Measurements from ENCODE around the gene FIBIN. TPM values are rescaled to one million over a fixed set of nuclear protein-coding genes. Genes with fewer than 3 reads are reported as not detected.
A peak's percentile ranks its signal among the peaks of the same experiment; 100 is the strongest.
"Not testable (repeated sequence)": the region's sequence is repeated elsewhere in the genome, so short reads cannot be mapped to it uniquely, and the experiment has no call there.

The FIBIN gene
- total RNA-seq, 1 donor from 2014 or later = 42.8 TPM

DNA sequence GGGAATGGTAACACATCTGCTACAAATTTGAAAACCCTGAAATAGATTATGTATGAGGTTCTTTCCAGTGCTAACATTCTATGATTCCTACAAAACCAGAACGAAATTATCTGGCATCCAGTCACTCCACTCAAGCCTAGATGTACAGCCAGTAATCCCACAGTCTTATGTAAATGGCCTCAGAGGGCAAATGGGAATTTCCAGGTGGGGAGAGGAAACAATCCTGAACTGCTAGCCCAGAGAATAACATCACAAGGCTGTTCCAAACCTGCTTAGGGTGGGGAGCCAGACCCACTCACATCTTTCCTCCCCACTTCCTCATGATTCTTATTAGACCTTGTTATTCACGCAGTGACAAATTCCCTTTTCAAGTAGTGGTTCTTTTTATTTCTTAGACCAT lies 3.5 kb downstream of the FIBIN start:
- Histone ChIP-seq H3K36me3 (ENCODE audit: control insufficient read depth in 3 of 3, insufficient read depth in 3 of 3, low read length in 3 of 3) (no peaks in the 10 kb centered on the region), H3K9ac (ENCODE audit: low read depth in 1 of 3, low read length in 3 of 3) (no peak overlapping the region), H3K27ac (ENCODE audit: low read depth, low read length) (no peak overlapping the region), H3K4me1 (ENCODE audit: control insufficient read depth in 3 of 3, insufficient read depth in 3 of 3, low read length in 3 of 3) (peaks cover 0 to 6% (median 5%) of the 10 kb centered on the region in 3 donors), H3K9me3 (ENCODE audit: control insufficient read depth in 3 of 3, low read length in 3 of 3) (no peaks in the 10 kb centered on the region), H3K27me3 (ENCODE audit: control insufficient read depth in 3 of 3, insufficient read depth in 3 of 3, low read length in 3 of 3) (no peaks in the 10 kb centered on the region), H3K4me3 (ENCODE audit: low read length in 3 of 3) (no peak overlapping the region)

DNA sequence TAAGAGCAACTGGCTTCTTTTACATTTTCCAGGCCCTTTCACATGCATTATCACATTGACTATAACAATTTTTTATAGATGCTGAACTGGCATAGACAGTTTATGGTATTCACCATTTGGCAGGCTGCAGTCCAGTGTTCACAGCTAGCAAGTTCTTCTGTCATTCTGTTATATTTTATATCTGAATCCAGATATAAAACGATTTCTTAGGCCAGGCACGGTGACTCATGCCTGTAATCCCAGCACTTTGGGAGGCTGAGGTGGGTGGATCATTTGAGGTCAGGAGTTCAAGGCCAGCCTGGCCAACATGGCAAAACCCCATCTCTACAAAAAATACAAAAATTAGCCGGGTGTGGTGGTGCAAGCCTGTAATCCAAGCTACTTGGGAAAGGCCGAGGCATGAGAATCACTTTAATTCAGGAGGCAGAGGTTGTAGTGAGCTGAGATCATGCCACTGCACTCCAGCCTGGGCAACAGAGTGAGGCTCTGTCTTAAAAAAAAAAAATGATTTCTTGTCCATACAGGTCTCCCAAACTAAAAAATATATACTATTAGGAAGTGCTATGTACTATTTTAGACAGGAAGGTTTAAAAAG lies 7.3 kb downstream of the FIBIN start:
- H3K4me3 ChIP-seq (ENCODE audit: low read length in 3 of 3); H3K27me3 ChIP-seq (ENCODE audit: control insufficient read depth in 3 of 3, insufficient read depth in 3 of 3, low read length in 3 of 3); H3K36me3 ChIP-seq (ENCODE audit: control insufficient read depth in 3 of 3, insufficient read depth in 3 of 3, low read length in 3 of 3); H3K9ac ChIP-seq (ENCODE audit: low read depth in 1 of 3, low read length in 3 of 3); H3K4me1 ChIP-seq (ENCODE audit: control insufficient read depth in 3 of 3, insufficient read depth in 3 of 3, low read length in 3 of 3); H3K27ac ChIP-seq (ENCODE audit: low read depth, low read length); H3K9me3 ChIP-seq (ENCODE audit: control insufficient read depth in 3 of 3, low read length in 3 of 3): not testable (repeated sequence)

DNA sequence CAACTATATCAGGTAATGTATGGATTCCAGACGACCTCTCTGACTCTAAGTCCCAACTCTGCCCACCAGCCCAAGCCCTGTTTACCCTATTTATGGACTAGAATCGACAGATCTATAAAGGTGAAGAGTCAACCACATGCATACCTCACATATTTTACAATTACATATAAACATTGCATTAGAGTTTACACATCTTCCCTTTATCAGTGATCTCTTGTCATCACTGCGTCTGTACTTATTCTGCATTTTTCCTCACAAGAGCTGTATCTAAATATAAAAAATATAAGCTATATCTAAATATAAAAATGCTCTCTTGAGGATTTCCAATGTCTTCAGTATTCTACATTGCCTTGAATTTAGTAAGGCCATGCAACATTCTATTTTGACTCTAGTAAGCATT lies 8.5 kb downstream of the FIBIN start:
- no peak overlapping the region for H3K4me3 ChIP-seq (ENCODE audit: low read length in 3 of 3)
- H3K27ac ChIP-seq (ENCODE audit: low read depth, low read length) = no peak overlapping the region
- no peaks in the 10 kb centered on the region for H3K27me3 ChIP-seq (ENCODE audit: control insufficient read depth in 3 of 3, insufficient read depth in 3 of 3, low read length in 3 of 3)
- H3K9me3 ChIP-seq (ENCODE audit: control insufficient read depth in 3 of 3, low read length in 3 of 3) = no peaks in the 10 kb centered on the region
- no peaks in the 10 kb centered on the region for H3K36me3 ChIP-seq (ENCODE audit: control insufficient read depth in 3 of 3, insufficient read depth in 3 of 3, low read length in 3 of 3)
- H3K9ac ChIP-seq (ENCODE audit: low read depth in 1 of 3, low read length in 3 of 3) = no peak overlapping the region
- H3K4me1 ChIP-seq (ENCODE audit: control insufficient read depth in 3 of 3, insufficient read depth in 3 of 3, low read length in 3 of 3) = no peaks in the 10 kb centered on the region

DNA sequence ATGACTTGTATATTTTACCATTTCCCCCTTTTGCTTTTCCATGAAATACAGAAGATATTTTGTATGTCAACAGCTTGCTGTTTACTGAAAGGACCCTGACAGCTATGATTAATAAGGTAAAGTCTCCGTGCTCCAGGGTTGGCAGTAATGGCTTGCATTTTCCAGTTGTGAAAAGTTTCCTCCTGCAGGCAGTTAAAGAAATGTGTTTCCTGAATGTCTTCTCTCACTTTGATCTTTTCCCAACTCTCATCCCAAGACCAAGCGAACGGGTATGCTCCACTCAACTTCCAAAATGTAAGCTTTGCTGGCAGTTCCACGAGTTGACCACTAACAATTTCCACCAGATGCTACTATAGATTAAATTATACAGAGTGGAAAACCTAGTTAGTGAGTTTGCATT lies 8.9 kb downstream of the FIBIN start:
- Histone ChIP-seq H3K9me3 (ENCODE audit: control insufficient read depth in 3 of 3, low read length in 3 of 3) (no peaks in the 10 kb centered on the region), H3K4me1 (ENCODE audit: control insufficient read depth in 3 of 3, insufficient read depth in 3 of 3, low read length in 3 of 3) (no peaks in the 10 kb centered on the region), H3K4me3 (ENCODE audit: low read length in 3 of 3) (no peak overlapping the region), H3K36me3 (ENCODE audit: control insufficient read depth in 3 of 3, insufficient read depth in 3 of 3, low read length in 3 of 3) (no peaks in the 10 kb centered on the region), H3K27me3 (ENCODE audit: control insufficient read depth in 3 of 3, insufficient read depth in 3 of 3, low read length in 3 of 3) (no peaks in the 10 kb centered on the region), H3K9ac (ENCODE audit: low read depth in 1 of 3, low read length in 3 of 3) (no peak overlapping the region), H3K27ac (ENCODE audit: low read depth, low read length) (no peak overlapping the region)

DNA sequence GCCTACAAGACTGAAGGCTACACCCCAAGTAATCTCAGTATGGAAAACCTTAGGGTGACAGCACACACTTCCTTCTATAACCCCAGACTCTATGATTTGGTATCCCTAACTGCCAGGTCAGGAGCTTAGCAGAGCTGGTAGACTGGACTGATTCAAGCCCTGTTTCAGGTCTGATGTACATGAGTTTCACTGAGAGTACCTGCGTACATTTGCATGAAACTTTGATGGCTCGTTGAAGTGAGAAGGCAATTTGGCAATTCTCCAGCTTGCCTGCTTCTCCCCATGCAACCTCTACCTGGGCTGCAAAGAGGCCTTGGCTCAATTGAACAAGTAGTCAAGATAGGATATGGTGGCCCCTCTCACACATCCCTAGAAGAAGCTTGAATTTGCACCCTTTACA lies 10.2 kb downstream of the FIBIN start:
- Histone ChIP-seq H3K36me3 (ENCODE audit: control insufficient read depth in 3 of 3, insufficient read depth in 3 of 3, low read length in 3 of 3) (no peaks in the 10 kb centered on the region), H3K27me3 (ENCODE audit: control insufficient read depth in 3 of 3, insufficient read depth in 3 of 3, low read length in 3 of 3) (no peaks in the 10 kb centered on the region), H3K27ac (ENCODE audit: low read depth, low read length) (no peak overlapping the region), H3K9ac (ENCODE audit: low read depth in 1 of 3, low read length in 3 of 3) (no peak overlapping the region), H3K4me1 (ENCODE audit: control insufficient read depth in 3 of 3, insufficient read depth in 3 of 3, low read length in 3 of 3) (no peaks in the 10 kb centered on the region), H3K9me3 (ENCODE audit: control insufficient read depth in 3 of 3, low read length in 3 of 3) (no peaks in the 10 kb centered on the region), H3K4me3 (ENCODE audit: low read length in 3 of 3) (no peak overlapping the region)

DNA sequence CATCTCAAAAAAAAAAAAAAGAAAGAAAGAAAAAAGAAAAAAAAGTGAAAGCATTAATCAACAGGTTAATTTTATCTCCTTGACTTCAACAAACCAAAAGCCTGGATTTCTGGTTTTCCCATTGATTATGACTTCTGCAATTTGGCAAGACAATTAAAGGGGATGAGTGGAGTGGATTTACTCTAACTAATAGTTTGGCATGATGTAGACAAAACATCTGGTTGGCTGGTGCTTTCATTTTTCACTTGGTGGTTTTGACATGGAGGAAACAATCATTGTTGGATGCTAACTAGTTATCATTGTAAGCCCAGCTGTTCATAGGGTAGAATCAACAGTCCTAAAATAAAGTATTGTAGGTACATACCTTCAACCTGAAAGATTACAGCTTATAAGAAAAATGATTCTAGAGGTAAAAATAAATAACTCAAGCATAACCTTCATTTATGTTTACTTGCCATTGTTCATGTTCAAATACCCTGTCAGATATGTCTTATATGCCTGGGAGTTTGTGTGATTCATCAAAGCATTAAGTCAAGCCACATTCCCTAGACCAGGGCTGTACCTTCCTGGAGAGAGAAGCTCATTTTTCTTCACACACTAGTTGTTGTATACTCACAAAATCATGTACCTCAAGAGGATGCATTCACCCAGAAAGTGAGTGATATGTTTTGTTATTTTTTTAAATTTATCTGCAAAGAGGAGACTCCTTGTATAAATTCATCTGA lies 15.1 kb downstream of the FIBIN start:
- H3K4me1 ChIP-seq (ENCODE audit: control insufficient read depth in 3 of 3, insufficient read depth in 3 of 3, low read length in 3 of 3) = no peaks in the 10 kb centered on the region

DNA sequence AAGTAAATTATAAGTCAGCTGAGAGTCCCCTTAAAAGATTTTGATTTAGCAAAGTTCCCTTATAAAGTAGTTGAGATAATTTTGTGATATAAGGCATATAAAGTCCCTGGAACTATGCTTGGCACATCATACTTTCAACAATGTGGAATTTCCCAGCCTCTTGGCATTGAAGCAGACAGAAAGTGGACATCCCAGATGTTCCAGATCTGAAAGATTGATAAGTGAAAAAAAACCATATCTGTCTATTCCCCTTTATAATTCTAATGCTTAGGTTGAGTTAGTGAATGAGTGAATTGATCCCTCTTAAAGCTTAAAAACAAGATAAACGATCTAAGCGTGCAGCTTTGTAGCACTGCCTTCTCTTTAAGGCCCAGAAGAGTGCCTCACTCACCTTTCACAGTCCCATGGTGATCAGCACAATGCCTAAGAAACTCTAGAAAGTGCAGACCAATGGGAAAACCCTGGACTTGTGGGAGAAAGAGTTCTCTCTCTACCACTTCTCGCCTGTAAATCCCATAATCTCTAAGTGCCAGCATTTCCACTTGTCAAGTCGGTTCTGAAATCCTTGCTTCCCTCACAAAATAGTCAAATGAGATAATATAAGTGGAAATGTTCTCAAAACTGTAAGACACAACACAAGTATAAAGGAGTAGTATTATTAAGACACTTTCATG lies 17.8 kb downstream of the FIBIN start:
- Histone ChIP-seq H3K4me1 (ENCODE audit: control insufficient read depth in 3 of 3, insufficient read depth in 3 of 3, low read length in 3 of 3) (no peaks in the 10 kb centered on the region), H3K9ac (ENCODE audit: low read depth in 1 of 3, low read length in 3 of 3) (no peak overlapping the region), H3K9me3 (ENCODE audit: control insufficient read depth in 3 of 3, low read length in 3 of 3) (no peaks in the 10 kb centered on the region), H3K36me3 (ENCODE audit: control insufficient read depth in 3 of 3, insufficient read depth in 3 of 3, low read length in 3 of 3) (no peaks in the 10 kb centered on the region), H3K4me3 (ENCODE audit: low read length in 3 of 3) (no peak overlapping the region), H3K27me3 (ENCODE audit: control insufficient read depth in 3 of 3, insufficient read depth in 3 of 3, low read length in 3 of 3) (no peaks in the 10 kb centered on the region), H3K27ac (ENCODE audit: low read depth, low read length) (peak overlapping the region; percentile 6)

More for the DNA sequence above, 15.1 kb downstream of the FIBIN start:
- Histone ChIP-seq H3K27me3 (ENCODE audit: control insufficient read depth in 3 of 3, insufficient read depth in 3 of 3, low read length in 3 of 3) (no peaks in the 10 kb centered on the region), H3K27ac (ENCODE audit: low read depth, low read length) (no peak overlapping the region), H3K9me3 (ENCODE audit: control insufficient read depth in 3 of 3, low read length in 3 of 3) (no peaks in the 10 kb centered on the region), H3K36me3 (ENCODE audit: control insufficient read depth in 3 of 3, insufficient read depth in 3 of 3, low read length in 3 of 3) (no peaks in the 10 kb centered on the region), H3K9ac (ENCODE audit: low read depth in 1 of 3, low read length in 3 of 3) (no peak overlapping the region), H3K4me3 (ENCODE audit: low read length in 3 of 3) (no peak overlapping the region)

DNA sequence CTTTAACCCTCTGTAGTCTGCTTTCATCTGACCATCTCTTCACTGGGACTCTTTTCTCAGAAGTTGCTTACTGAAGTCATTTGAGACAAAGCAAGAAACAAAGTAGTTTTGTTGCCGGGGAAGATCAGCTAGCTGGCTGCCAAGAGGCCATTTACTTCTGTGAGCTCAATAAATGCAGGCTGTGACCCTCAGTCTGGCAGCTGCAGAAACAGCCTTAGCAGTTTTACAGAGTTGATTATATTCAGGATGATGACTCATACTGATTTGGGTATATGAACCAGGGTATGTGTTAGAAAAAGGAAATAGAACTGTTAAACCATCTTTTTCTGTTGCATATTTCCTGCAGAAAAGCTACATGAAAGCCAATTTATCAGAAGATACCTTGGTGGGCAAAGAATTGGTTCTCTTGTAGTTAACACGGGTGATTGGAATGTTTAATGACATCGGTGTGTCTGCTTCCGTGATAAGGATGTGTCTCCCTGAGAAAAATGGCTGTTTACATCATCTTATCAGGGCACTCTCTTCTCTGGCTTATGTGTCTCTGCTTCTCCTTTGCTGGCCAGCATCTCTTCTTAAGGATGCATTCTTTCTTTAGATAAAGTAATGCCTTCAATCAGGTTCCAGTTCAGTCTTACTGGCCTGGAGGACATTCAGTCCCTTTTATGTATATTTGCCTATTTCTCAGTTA lies 18.5 kb downstream of the FIBIN start:
- no peak overlapping the region for H3K9ac ChIP-seq (ENCODE audit: low read depth in 1 of 3, low read length in 3 of 3)
- H3K9me3 ChIP-seq (ENCODE audit: control insufficient read depth in 3 of 3, low read length in 3 of 3) = no peaks in the 10 kb centered on the region
- H3K4me3 ChIP-seq (ENCODE audit: low read length in 3 of 3) = no peak overlapping the region
- H3K27me3 ChIP-seq (ENCODE audit: control insufficient read depth in 3 of 3, insufficient read depth in 3 of 3, low read length in 3 of 3) = no peaks in the 10 kb centered on the region
- peak overlapping the region; percentile 6 for H3K27ac ChIP-seq (ENCODE audit: low read depth, low read length)
- H3K36me3 ChIP-seq (ENCODE audit: control insufficient read depth in 3 of 3, insufficient read depth in 3 of 3, low read length in 3 of 3) = no peaks in the 10 kb centered on the region
- no peaks in the 10 kb centered on the region for H3K4me1 ChIP-seq (ENCODE audit: control insufficient read depth in 3 of 3, insufficient read depth in 3 of 3, low read length in 3 of 3)

DNA sequence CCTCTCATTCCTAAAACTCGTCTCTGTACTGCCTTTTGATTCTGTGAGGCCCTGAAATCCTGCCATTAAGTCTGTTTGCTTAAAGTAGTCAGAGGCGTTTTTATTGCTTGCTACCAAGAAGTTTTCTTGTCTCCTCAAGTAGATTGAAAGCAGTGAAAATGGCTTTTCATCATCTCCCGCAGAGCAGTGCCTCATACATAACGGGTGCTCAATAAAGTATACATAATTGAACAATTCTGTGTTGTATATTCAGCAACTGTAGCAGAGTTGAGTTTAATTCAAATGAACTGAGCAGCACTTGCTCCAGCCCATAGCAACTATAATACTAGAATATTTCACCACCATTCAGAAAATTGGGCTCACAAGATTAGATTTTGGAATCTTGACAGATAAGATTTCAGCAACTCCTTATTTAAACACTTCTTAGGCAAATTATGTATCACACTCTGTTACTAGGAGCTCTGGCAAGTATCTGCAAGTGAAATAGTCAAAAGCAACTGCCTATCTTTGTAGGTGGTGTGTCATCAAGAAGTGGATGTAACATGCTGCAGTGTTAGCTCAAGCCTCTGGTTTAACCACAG lies 20.0 kb downstream of the FIBIN start:
- Histone ChIP-seq H3K27ac (ENCODE audit: low read depth, low read length) (no peak overlapping the region), H3K9ac (ENCODE audit: low read depth in 1 of 3, low read length in 3 of 3) (no peak overlapping the region), H3K36me3 (ENCODE audit: control insufficient read depth in 3 of 3, insufficient read depth in 3 of 3, low read length in 3 of 3) (no peaks in the 10 kb centered on the region), H3K4me1 (ENCODE audit: control insufficient read depth in 3 of 3, insufficient read depth in 3 of 3, low read length in 3 of 3) (no peaks in the 10 kb centered on the region), H3K4me3 (ENCODE audit: low read length in 3 of 3) (no peak overlapping the region), H3K9me3 (ENCODE audit: control insufficient read depth in 3 of 3, low read length in 3 of 3) (no peaks in the 10 kb centered on the region), H3K27me3 (ENCODE audit: control insufficient read depth in 3 of 3, insufficient read depth in 3 of 3, low read length in 3 of 3) (no peaks in the 10 kb centered on the region)
